NCI-H1105 (cell line): ENCODE measurements around the gene TRMT6.

Experiments used
- DNase-seq: peaks from one replicate; lab custom pipeline; 2025; lab: John Stamatoyannopoulos, UW

The TRMT6 gene

DNA sequence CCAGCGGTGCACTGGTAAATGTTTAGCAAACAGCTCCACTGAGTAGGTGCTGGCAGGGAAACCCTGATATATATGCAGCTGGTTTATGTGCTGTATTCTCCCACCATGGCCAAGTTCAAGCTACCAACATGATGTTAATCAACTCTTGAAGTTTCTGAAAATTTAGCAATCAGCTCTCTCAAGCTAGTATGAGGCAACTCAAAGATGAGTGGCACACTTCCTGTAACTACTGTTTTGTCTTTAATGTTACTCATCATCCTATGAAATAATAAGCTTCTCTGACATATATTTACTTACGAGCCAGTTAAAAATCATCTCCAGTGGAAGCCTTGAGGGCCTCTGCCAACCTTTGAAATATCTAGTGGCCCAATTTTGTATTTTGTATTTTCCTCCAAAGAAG is 54.7 kb downstream of the TRMT6 start:
- no peak for DNase-seq

- DNase-seq = no peak
Observed at GRCh38 chr20:5893621-5894020, 56.7 kb downstream of the TRMT6 start.

DNA sequence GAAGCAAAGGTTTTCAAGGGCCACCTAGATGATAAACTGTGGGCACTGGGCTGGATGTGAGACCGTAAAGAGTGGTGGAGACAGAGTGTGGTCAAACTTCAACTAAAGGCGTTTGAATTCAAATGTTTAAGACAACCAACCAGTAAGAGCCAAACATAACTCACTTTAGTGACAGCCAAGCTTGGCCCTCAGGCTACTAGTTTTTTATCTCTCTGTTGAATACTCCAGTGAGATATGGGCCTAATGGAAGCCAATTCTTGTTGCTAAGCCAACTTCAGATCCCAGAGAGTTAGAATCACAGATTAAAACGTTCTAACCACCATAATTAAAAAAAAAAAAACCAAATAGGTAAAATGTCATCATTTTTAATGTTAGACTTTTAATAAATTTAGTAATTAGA is 57.3 kb downstream of the TRMT6 start:
- no peak for DNase-seq

GRCh38 chr20:5890773-5891441 is 59.4 kb downstream of the TRMT6 start:
- no peak for DNase-seq

GRCh38 chr20:5888041-5888440 is 62.3 kb downstream of the TRMT6 start:
- DNase-seq = no peak

DNA sequence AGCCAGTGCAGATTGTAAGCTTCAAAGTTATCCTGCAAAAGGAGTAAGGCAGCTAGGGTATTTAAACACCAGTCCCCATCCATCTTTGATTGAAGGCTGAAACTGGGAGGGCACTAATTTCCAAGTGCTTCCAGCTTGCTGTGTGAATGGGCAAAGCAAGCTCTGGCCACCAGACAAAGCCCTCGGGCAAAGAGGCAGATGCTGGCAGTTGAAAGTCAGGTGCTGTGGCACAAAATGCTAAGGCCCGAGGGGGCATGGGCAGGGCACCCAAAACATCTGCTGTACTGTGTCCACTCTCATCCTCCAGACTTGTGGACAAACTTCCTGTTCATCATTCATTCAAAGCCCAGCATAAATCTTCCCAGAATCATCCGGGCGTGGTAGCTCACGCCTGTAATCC is 62.9 kb downstream of the TRMT6 start:
- no peak for DNase-seq
